GM12874 (cell line): ENCODE data around the gene EIF5AL1.

ENCODE experiments used
- TF ChIP-seq, protein P1 (sequence below): IDR thresholded peaks from 2 replicates; pipeline ENCODE4 v1.5.1; 2011; ENCODE audit warnings: low read depth, mild to moderate bottlenecking, control low read depth, low read length, moderate library complexity; ENCODE audit not compliant: insufficient read depth

The EIF5AL1 gene

DNA sequence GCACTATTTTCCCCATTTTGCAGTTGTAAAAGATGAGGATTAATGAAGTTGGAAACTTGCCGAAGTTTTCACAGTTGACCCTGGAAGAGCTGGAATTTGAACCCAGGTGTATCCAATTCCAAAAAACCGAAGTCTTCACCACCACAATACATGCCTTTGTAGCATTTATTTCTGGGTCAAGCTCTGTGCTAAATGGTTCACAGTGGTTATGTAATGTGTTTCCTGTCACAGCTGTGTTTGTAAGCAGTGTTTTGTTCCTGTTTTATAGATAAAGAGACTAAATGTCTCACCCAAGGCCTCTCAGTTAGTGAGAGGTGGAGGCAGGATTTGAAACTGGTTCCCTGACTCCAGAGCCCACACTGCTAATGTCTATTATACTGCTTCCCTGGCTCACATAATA, 30.3 kb downstream of the EIF5AL1 start:
- TF ChIP-seq, protein P1, sequence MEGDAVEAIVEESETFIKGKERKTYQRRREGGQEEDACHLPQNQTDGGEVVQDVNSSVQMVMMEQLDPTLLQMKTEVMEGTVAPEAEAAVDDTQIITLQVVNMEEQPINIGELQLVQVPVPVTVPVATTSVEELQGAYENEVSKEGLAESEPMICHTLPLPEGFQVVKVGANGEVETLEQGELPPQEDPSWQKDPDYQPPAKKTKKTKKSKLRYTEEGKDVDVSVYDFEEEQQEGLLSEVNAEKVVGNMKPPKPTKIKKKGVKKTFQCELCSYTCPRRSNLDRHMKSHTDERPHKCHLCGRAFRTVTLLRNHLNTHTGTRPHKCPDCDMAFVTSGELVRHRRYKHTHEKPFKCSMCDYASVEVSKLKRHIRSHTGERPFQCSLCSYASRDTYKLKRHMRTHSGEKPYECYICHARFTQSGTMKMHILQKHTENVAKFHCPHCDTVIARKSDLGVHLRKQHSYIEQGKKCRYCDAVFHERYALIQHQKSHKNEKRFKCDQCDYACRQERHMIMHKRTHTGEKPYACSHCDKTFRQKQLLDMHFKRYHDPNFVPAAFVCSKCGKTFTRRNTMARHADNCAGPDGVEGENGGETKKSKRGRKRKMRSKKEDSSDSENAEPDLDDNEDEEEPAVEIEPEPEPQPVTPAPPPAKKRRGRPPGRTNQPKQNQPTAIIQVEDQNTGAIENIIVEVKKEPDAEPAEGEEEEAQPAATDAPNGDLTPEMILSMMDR: no peak

DNA sequence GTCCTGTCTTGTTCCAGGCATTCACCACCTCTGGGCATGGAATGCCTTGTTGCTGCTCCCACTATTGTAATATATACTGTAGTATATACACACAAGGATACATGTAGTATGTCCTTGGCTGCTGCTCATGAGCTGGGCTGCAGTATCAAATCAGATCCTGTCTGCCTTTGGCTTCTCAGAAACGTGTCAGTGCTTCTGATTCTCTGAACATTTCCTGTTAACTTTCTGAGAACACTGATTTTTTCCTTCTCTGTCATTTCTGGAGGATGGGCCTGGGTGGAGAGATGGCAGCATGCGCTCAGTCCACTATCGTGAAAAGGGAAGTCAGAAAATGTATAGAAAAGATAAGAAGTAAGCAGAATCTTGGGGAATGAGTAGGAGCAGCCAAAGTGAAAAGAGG, 35.6 kb downstream of the EIF5AL1 start:
- TF ChIP-seq, protein P1: no peak

DNA sequence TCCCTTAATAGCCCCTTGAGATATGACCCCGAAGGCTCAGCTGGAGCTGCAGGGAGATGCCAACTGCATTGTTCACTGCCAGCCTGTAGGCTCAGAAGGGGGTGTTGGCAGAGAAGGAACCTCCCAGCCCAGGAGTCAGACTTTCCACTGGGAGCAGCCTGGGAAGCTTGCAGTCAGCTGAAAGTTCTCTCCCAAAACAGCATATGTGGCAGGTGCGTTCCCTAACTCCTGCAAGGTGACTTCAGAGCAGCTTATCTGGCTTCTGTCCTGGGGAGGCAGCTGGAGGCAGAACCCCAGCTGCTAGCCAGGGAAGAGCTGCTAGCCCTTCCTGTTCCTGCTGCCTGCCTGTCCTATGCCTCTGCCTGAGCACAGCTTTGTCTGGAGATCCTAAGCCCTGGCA, 39.8 kb downstream of the EIF5AL1 start:
- TF ChIP-seq, protein P1: no peak

DNA sequence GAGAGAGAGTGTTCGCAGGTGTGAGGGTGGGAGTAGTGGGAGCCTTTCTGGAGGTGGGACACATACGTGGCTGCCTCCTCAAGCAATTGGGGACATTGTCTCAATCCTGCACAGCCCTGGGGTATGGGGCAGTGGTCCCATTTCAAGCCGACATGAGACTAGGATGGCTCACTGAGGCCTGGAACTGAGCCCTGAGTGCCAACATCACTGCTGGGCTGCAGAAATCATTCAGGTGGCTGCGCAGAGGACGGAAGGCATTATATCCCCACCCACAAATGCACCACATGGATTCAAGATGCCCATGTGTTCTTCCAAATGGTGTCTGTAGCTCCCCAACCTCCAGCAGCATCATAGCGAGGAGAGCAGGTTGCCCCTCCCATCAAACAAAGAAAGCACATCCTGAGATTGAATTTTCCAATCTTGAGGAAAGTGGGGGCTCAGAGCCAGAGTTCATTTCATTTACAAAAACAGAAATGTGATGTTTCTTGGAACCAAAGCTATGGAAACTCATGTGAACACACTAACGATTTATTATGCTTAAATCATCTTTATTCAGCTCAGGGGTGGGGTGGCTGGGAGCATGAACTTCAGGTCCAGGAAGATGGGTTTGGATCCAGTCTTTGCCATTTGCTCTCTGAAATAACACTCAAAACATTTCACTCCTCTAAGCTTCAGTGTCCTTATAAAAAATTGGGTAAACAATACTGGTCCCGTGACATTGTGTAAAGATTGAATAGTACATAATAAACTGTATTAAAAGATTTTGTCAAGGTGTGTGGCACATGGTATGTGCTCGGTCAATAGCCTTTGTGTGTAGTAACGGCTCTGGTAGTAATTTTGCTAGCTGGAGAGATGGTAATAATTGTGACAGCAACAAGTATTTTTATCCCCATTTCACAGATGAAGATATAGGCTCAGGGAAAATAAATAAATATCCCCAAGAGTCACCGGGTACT, 43.3 kb downstream of the EIF5AL1 start:
- TF ChIP-seq, protein P1: no peak

DNA sequence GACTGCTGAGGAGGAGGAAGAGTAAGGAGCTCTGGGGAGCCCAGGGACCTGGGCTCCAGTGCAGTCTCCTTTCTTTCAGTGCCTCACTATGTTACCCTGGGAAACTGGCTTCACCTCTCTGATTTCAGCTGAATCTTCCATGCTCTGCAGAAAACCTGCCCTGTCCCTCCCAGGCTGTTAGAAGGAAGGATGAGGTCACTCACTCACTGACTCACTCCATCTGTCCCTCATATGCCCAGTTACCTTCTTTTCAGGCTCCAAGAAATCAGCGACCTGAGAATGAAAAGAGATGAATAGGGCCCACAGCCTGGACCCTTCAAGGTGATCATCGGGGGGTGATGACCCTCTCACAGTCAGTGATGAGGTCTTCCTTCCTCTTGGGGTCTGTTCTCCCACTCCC, 47.4 kb downstream of the EIF5AL1 start:
- TF ChIP-seq, protein P1: no peak

DNA sequence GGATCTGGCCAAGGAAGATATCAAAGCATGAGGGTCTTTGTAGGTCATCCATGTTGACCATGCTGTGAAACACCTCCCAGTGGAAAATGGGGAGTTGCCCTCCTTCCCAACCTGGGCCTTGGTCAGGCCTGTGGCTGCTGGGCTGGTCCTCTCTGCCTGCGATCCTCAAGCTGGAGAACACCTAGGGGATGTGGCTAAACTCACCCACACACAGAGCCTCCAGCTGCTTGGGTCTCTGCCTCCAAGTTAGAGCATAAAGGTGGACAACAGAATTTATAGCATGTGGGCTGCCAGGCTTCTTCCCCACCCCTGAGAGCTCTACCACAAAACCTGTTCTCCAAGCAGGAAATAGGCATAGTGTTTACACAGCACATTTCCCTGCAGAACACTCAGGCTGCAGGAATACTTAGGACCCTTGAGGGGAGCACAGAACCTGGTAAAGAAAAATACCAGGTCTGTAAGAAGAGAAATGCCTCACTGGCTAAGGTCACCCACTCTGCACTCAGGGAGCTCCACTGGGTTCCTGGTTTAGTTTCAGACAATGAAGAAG, 47.9 kb downstream of the EIF5AL1 start, which contains the start of gene SFTPA2:
SFTPA2 (minus strand) TSS at position 248 of the 550 bp plus-strand sequence. CDS start 924 bp downstream, outside the sequence.
- TF ChIP-seq, protein P1: no peak

DNA sequence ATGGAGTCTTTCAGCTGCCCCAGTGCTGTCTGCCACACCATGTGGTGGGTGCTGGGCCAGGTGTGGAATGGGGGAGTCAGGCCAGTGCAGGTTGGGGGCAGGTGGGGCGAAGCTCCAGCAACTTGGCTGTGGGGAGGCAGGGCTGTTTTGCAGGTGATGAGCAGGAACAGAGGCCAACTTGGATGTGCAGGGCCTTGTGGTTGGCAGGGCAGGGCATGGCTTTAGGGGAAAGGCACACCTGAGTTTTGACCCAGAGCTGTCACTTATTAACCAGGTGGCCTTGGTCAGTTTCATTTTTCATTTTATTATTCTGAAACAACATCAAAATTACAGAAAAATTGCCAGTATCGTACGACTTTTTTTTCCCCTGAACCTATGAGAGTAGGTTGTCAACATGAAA, 48.9 kb downstream of the EIF5AL1 start:
- TF ChIP-seq, protein P1: no peak
